Neural progenitor cell (in vitro differentiated cells): ENCODE measurements around the gene DNM1L.

ENCODE experiments used
- CTCF ChIP-seq: fragments of 200-600 bp; sonication (generic); IDR thresholded peaks from 2 replicates; pipeline ENCODE4 v1.5.1; 2017; ENCODE audit warnings: antibody characterized with exemption, mild to moderate bottlenecking
- EZH2 ChIP-seq: fragments of 200-600 bp; sonication (generic); IDR thresholded peaks from 2 replicates; pipeline ENCODE4 v1.6.1; 2017; ENCODE audit warnings: antibody characterized with exemption, mild to moderate bottlenecking, moderate library complexity
- EZH2phosphoT487 ChIP-seq: fragments of 200-600 bp; sonication (generic); IDR thresholded peaks from 2 replicates; pipeline ENCODE4 v1.6.1; 2017; ENCODE audit warnings: antibody characterized with exemption

GRCh38 chr12:32755654-32756475, 76.8 kb downstream of the DNM1L start, which contains the start of gene YARS2:
- TF ChIP-seq CTCF (peak; percentile 97), EZH2 (no peak), EZH2phosphoT487 (no peak)
